ENCODE measurements around the gene VIPAS39.
A peak's percentile ranks its signal among the peaks of the same experiment; 100 is the strongest.

Gene VIPAS39

DNA sequence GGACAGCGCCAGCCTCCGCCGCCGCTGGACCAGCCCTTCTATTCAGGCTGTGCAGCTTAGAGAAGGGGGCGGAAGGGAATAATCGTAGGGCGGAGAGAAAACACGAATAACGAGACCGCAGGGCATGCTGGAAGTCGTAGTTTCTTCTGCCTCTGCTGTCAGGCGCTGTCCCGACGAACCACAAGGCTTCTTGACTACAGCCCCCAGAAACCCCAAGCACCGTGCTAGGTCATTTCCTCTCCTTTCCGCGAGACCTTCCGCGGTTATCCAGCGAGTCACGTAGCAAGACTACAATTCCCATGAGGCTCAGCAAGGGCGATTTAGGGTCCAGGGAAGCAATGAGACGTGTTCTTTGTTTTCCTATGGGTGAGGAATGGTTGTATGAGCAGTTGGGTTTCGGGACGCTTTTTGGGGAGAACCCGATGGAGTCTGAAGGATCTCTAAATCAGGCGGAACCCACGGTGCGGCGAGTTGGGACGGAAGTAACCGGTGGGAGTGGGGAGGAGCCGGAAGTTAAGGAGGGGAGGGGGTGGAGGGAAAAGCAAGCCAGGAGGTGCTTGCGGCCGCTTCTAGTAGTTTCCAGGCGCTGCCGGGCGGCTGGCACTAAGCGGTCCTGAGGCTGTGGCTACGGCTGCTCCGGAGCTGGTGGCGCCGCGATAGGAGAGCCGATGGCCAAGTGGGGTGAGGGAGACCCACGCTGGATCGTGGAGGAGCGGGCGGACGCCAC, at the start of gene VIPAS39, which contains the start of gene AHSA1:
Gene VIPAS39 (minus strand): TSS at position 80 of the 727 bp plus-strand sequence. CDS start 3,499 bp downstream, outside the sequence.
Gene AHSA1 (plus strand): TSS at position 572 of the 727 bp plus-strand sequence. CDS start 97 bp downstream, at position 669.
- peak within 1 kb of the TSS; percentile 99 for H3K4me3 ChIP-seq (ENCODE audit: low read depth, low read length)
- TF ChIP-seq CTCF (IDR thresholded peaks at IDR 0.05; ENCODE audit: low read depth, low read length), result no peak
- peak; percentile 99 for DNase-seq (ENCODE audit: low read depth, low spot score)
- in situ Hi-C loops (cut with HindIII; ENCODE audit: low sequenced_read_pairs), result no loop called here

DNA sequence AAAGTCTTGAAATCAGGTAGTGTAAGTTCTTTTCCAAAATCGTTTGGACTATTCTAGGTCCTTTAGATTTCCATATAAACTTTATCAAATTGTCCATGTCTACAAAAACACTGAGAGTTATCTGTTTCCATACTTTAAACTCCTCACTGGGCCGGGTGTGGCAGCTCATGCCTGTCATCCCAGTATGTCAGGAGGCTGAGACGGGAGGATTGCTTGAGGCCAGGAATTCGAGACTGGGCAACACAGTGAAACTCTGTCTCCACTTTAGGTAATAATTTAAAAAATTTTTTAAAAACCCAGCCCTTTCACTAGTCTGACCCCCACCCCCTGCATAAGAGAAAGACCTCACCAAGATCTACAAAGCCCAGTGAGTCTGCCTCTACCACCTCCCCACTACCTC, 47.6 kb upstream of the VIPAS39 start:
- no peak overlapping the region for H3K4me3 ChIP-seq (ENCODE audit: low read depth, low read length)
- in situ Hi-C loops (cut with HindIII; ENCODE audit: low sequenced_read_pairs), result no loop called here
- TF ChIP-seq CTCF (IDR thresholded peaks at IDR 0.05; ENCODE audit: low read depth, low read length), result no peak
- no peak for DNase-seq (ENCODE audit: low read depth, low spot score)

GRCh38 chr14:77503138-77503537, 45.7 kb upstream of the VIPAS39 start:
- DNase-seq (ENCODE audit: low read depth, low spot score), result no peak
- in situ Hi-C loops (cut with HindIII; ENCODE audit: low sequenced_read_pairs), result no loop called here
- no peak for TF ChIP-seq CTCF (IDR thresholded peaks at IDR 0.05; ENCODE audit: low read depth, low read length)
- no peak overlapping the region for H3K4me3 ChIP-seq (ENCODE audit: low read depth, low read length)

- TF ChIP-seq CTCF (IDR thresholded peaks at IDR 0.05; ENCODE audit: low read depth, low read length), result no peak
- no peak overlapping the region for H3K4me3 ChIP-seq (ENCODE audit: low read depth, low read length)
- DNase-seq (ENCODE audit: low read depth, low spot score), result no peak
- in situ Hi-C loops (cut with HindIII; ENCODE audit: low sequenced_read_pairs), result no loop called here
Measured at GRCh38 chr14:77502109-77502782, 44.8 kb upstream of the VIPAS39 start.

- in situ Hi-C loops (cut with HindIII; ENCODE audit: low sequenced_read_pairs), result no loop called here
- DNase-seq (ENCODE audit: low read depth, low spot score), result no peak
- TF ChIP-seq CTCF (IDR thresholded peaks at IDR 0.05; ENCODE audit: low read depth, low read length), result no peak
- H3K4me3 ChIP-seq (ENCODE audit: low read depth, low read length), result peak overlapping the region; percentile 18
Measured at GRCh38 chr14:77498984-77499527, 41.7 kb upstream of the VIPAS39 start.

DNA sequence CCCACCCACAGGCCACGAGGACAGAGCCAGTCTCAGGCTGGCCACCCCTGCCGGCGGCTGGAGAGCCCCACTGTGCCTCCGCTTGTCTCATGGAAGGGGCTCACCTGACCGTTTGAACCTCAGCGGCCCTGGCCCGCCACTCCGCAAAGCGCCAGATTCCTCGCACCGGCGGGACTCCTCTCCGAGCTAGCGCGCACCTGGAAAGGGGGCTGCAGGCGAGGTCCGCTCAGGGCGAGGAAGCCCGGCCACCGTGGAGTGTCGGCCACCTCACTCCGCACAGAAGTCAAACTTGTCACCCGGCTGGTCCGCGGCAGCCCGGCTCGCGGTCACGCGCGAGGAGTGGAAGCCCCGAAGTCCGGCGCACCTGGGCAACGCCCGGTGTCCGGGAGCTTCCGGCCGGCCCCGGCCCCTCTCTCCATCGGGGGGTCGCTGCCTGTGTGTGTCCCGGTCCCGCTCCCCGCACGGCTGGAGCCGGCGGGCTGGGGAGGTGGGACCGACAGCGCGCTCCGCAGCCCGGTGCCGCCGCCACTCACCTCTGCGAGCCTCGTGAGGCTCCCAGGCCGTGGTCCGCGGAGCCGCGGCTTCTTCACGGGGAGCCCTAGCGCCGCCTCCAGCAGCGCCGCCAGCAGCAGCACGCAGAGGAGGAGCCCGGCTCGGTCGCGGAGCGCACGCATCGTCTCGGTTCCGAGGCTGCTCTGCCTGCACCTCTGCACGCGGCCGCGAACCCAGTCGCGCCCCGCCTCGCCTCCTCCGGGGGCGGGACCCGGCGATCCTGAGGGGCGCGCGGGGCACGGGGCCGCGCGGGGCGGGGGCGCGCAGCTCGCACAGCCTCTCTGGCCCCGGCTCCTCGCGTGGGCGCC, 40.9 kb upstream of the VIPAS39 start, which contains the start of gene ISM2:
Gene ISM2 (minus strand): TSS at position 697 of the 860 bp plus-strand sequence. CDS start 23 bp downstream, at position 674.
- in situ Hi-C loops (cut with HindIII; ENCODE audit: low sequenced_read_pairs), result no loop called here
- TF ChIP-seq CTCF (IDR thresholded peaks at IDR 0.05; ENCODE audit: low read depth, low read length), result no peak
- peak within 1 kb of the TSS; percentile 23 for H3K4me3 ChIP-seq (ENCODE audit: low read depth, low read length)
- DNase-seq (ENCODE audit: low read depth, low spot score), result no peak

All from astrocyte of the spinal cord (primary cell).